Globus pallidus (tissue), 1 donor: ENCODE measurements around the gene NDST1.

Source experiments
- DNase-seq: peaks from one replicate; pipeline ENCODE4 v3.0.0-alpha.2; 2015; ENCODE audit warnings: low spot score

NDST1 gene

DNA sequence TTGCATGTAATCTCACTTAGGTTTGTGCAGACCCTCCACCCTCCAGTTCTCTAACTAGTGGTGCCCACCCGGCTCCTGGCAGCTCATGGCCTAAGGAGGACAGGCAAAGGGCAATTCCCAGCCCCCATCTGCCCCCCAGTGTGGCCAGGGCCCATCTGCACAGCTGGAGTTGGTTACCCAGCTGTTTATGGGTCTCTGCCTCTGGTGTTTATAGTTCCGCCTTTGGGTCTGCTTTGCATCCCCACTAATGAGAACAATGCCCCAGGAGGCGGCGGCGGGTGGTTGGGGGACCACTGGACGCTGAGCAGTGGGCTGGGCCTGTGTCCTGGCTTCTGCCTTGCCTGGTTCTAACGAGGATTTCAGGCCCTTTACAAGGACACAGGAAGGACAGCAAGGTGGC lies 62.4 kb downstream of the NDST1 start:
- DNase-seq: no peak

DNA sequence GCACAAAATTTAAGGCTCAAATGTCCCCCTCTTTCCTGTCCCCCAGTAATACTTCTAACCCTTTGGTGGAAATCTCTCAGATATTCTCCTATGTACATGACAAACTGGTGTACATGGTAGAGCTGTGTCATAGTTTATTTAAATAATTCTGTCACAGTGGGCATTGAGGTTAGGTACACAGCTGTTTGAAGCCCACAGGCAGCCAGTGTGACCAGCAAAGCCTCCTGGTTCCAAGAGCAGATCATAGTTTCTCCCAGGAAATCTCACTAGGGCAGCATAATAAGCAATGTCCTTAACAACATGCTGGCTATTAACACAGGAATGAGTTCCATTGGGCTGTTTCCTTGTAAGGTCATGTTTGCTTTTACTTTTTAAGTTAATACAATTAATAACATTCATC lies 63.9 kb downstream of the NDST1 start:
- DNase-seq: no peak

DNA sequence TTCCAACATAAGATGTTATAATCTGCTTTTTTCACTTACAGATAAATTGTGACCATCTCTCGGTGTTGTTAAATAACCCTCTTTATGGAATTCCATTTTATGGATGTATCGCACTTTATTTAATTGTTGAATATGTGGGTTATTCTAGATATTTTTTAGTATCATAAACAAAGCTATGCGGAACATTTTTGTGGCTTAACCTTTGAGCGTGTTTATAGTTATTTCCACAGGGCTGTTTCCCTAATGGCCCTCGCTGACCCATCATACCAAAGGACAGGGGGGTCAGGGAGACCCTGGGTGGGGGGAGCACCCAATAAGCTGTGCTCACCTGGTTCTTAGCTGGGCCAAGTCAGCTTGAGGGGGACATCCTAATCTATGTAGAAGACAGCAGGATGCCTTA lies 65.3 kb downstream of the NDST1 start:
- DNase-seq: no peak

DNA sequence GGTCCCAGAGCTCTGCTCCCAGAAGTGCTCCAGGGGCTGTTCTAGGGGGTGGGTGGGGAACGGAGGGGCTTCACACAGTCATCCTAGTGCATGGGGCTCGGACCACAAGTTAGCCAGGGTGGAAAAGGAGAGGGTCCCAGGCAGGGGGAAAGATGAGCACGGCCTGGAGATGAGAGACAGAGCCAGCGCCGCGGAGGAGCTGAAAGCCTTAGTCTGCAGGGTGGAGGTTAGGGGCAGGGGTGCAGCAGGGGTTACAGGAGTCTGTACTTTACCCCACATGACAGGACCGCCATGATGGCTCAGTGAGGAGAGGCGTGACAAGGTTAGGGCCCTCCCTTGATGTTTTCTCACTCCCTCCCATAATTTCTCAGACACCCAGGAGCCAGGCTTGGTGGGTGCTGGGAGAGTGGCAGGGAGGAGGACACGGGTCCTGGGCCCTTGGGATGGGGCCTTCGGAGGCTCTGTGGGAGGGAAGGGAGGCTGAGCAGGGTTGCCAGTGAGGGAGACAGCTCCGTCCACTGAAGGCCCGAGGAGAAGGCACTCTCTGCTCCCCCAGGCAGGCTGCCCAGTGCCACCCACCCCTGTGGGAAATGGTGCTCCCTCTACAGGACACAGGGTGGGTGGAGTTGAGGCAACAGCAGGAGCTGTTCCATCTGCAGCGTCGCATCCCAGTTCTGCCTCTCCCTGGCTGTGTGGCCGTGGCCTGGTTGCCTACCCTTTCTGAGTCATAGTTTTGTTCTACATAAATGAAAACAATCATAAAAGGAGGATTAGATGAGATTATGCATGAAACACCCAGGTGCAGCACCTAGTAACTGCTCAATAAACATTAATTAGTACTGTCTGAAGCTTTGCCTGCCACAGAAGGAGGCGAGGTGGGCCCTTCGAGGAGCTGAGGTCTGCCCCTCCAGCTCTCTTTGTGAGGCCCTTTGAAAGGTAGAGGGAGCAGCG lies 66.2 kb downstream of the NDST1 start:
- no peak for DNase-seq

DNA sequence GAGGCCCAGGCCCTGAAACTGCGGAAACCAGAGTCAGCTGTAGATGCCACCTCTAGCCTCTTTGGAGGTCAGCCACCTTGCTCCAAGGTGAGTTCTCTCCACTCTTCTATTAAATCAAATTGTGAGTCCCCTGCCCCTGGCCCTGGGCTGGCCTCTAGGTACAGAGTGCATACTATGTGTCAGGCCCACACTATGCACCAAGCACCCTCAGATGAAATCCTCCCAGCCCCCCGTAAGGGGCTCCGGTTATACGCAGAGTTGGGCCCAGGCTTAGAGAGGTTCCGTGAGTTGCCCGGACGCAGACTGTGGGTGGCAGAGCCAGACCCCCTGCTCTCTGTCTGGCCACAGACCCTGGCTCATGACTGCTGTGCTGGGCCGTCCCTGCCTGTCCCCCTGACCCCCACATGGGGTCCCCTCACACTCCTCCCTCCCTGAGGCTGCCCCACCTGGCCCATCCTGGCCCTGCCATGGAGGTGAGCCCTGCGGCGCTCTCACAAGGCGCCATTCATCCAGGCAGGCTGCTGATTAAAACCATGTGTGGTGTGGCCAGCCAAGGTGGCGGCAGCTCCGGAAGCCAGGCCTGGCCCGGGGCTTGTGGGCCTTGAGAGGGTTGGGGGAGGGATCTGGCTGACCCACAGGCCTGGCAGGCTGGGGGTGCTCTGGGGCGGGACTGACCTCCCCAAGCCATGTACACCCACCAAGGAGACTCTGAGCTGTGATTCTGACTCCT lies 67.1 kb downstream of the NDST1 start:
- no peak for DNase-seq

DNA sequence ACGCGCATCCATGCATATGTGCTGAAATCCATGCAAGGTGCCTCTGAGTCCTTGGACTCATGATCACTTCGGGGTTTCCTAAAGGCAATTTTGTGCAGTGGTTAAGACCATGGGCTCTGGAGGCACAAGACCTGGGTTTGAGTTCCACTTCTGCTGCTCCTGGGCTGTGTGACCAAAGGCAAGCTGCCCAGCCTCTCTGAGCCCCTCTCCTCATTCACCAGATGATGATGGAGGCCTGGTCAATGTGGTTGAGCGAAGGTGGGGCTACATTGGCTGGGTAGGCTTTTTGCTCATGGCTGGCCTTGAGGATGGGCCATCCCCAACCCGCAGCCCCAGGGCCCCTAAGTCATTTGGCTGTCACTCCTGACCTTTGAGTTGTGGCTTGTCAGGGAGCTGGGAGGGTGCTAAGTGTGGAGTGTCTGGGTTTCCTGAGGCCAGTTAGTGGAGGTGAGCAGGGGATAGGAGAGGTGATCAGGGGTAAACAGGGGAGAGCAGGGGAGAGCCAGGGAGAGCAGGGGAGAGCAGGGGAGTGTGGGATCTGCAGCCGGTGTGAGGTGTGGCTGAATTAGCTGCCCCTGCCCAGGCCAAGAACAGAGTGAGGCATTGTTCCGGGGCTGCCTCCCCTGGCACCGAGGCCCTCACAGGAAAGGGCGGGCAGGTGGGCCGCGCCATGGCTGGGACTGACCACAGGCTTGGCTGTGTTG lies 68.0 kb downstream of the NDST1 start:
- DNase-seq: no peak

DNA sequence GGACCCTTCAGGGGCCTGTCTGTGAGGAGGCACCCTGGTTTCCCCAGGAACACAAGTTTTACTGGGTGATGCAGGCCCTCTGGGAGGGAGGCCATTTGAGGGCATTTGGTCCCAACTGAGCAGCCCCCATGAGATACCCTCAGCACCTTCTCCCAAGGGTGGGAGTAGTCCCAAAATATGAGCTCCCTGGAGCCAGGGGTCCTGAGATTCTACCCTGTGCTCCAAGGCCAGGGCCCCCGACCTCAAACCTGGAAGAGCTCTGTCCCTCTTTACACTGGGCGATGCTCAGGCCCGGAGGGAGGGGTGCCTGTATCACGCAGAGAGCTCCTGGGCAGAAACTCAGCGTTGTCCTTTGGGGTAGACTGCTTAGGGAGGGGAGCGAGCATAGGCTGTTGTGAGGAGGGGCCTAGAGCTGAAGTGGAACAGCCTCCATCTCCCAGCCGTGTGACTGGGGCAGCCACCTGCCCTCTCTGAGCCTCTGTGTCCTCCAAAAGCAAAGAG lies 68.6 kb downstream of the NDST1 start:
- DNase-seq: no peak

DNA sequence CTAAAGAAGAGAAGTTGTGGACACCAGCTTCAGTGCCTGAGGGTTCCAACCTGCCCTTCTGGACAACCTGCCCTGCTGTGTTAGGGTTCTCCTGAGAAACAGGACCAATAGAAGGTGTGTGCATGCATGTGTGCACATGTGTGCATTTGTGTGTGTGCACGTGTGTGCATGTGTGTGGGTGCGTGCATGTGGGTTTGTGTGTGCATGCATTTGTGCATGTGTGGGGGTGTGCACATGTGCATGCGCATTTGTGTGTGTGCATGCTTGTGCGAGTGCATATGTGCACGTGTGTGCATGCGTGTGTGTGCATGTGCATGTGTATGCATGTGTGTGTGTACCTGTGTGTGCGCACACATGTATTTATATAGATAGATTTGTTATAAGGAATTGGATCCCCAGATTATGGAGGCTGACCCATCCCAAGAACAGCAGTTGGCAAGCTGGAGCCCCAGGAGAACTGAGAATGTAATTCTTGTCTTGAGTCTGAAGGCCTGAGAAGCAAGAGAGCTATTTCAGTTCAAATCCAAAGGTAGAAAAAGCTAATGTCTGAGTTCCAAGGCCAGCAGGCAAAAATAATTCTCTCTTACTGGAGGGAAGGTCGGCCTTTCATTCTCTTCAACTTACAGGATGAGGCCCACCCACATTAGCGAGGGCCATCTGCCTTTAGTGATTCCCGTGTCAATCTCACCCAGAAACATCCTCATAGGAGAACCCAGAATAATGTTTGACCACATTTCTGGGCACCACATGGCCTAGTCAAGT lies 69.6 kb downstream of the NDST1 start:
- no peak for DNase-seq

DNA sequence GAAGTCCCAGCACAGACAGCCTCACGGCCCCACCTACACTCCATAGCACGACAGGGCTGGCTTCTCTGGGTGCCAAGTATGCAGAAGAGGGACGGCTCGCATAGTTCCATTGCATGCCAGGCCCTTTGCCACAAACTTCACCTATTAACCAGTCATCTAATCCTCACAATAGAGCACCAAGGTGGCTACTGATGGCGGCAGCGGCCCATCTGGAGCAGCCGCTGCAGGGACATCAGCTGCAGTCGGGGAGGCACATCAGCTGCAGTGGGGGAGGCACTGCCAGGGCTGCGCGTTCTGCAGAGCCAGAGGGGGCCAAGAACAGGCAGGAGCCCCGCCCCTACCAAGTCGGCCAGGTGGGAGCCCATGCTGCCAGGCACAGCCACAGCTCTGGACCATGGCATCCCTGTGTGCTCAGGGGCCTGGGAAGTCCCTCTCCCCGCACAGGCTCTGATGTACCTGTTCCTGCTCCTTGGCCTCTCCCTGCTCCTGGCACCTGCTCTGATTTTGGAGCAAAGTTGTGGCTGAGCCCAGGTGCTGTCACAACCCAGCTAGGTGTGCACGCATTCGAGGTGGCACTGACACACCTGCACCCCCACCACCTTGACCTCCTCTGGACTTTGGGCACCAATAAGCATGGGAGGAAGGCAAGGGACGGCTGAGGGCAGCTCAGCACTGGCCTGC lies 71.0 kb downstream of the NDST1 start:
- no peak for DNase-seq

DNA sequence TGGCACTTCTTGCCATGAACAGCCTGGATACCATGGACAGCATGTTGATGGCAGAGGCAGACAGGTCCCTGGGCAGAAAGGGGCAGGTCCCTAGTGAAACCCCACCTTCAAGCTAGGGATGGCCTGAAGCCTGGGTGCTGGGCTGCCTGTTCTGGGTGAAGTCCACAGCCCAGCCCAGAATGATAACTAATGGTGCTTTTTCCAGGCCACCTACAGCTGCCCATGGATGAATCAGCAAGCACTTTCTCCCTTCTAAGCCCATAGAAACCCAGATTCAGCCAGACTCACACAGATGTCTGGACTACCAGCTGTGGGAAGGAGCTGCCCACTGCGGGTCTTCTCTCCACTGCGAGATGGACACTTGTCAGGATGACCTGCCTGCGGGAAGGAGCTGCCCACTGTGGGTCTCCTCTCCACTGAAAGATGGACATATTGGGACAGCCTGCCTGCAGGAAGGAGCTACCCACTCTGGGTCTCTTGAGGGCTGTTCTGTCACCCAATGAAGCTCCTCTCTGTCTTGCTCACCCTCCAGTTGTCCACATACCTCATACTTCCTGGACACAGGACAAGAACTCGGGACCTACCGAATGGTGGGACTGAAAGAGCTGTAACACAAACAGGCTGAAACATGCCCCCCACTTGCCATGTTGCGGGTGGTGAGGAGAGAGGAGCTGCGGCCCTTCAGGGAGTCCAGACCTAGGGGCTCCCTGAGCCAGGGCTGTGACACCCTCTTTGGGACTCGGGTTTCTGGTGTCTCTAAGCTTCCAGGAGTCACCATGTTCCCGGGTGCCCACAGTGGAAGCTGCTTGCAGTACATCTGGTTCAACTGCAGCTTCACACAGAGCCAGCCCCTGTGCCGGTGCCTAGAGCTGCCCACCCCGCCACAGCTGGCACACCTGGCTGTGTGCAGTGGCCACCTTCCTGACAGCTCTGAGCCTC lies 71.8 kb downstream of the NDST1 start:
- DNase-seq: no peak

DNA sequence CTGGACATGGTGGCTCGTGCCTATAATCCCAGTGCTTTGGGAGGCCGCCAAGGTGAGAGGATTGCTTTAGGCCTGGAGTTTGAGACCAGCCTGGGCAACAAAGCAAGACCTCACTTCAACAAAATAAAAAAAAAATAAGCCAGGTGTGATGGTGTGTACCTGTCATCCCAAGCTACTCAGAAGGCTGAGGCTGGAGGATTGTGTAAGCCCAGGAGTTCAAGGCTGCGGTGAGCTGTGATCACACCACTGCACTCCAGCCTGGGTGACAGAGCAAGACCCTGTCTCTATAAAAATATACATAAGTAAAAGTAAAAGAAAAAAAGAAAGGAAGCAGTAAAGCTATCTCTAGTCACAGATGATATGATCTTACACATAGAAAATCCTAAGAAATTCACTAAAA lies 73.0 kb downstream of the NDST1 start:
- no peak for DNase-seq

DNA sequence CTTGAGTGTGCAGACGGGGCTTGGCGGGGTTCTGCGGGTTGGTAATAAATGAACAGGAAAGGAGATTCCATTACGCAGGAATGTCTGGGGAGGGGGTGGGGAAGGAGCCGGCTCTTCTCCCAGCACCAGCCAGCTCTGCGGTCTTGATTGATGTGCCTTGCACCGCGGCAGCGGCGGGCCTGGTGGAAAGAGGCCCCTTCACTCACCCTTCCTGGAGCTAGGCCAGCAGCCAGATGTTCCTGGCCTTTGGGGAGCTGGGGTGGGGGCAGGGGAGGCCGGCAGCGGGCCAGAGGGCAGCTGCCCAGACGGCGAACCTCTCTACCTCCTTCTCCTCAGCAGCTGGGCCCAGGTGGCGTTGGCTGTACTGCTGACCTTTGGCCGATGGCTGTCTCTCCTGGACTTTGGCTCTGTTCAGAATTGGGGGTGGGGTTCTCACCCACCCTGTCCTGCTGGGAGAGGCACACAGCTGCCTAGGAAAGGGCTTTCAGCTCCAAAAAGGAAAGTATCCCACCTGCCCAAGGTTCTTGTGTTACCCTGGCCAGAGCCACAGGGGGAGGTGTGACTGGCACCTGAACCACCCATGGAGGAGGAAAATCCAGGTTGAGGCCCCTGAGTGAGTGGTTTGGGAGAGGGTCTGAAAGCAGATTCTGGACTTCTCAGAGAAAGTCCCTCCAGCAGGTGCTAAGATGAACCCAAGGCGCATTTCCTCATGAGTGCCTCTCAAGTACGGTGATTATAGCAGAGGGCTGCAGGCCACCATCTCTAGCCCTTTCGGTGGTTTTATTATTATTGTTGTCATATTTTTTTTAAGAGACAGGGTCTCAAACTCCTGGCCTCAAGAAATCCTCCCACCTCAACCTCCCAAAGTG lies 74.5 kb downstream of the NDST1 start:
- no peak for DNase-seq

DNA sequence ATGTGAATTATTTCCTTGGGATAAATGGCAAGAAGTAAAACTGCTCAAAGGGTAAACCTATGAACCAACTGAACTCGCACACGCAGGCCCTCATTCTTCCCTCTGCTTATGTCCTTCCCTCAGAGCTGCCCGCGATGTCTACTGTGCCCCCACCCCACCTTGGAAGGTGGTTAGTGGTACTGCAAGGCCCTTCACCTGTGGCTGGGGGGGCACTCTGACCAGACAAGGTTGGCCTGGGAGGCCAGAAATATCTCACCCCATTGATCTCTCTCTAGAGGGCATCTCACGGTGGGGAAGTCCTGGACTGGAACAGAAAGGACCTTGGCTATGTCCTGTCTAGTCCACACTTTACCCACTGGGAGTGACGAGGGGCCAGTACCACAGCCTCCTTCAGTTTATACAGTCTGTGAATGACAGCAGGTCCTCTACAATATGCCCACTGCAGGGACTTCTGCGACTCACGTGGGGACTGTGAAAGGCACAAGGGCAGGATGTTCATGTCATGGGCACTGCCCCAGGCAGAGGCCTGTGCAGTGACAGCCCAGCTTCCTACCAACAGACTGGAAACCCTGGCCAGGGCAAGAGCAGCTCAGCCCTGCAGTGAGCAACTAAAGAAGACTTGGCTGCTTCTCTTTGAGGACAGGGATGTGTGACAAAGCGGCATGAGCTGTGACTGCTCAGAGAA lies 75.8 kb downstream of the NDST1 start:
- no peak for DNase-seq

DNA sequence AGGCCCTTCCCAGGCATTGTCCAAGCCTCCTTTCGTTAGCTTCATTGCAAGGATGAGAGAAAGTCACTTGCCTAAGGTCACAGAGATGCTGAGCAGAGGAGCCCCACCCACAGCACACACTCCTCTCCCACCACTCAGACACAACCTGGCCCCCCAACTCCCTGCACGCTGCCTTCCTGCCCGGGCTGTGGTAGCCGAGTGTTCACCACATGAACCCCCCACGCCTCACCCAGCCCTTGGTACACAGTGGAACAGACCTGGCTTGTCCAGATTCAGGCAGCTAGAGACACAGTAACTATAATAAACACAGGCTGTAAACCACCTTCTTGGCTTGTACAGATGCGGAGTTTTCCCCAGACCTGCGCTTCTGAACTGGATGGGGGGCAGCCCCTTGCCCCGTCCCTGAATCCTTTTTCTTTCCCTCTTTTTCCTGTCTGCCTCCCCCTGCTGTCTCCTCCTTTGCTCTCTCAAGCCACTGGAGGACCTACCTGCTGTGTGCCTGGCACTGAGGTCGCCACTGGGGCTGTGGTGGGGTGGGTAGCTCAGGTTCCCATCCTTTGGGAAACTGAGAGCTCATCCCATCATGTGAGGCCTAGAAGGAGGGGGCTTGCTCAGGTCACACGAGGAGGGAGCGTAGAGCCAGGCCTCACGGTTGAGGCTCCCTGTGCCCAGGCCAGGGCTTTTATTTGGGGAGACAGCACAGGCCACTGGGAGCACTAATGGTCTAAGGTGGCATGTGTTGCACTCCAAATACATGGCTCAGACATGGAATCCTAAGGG lies 76.8 kb downstream of the NDST1 start:
- no peak for DNase-seq

DNA sequence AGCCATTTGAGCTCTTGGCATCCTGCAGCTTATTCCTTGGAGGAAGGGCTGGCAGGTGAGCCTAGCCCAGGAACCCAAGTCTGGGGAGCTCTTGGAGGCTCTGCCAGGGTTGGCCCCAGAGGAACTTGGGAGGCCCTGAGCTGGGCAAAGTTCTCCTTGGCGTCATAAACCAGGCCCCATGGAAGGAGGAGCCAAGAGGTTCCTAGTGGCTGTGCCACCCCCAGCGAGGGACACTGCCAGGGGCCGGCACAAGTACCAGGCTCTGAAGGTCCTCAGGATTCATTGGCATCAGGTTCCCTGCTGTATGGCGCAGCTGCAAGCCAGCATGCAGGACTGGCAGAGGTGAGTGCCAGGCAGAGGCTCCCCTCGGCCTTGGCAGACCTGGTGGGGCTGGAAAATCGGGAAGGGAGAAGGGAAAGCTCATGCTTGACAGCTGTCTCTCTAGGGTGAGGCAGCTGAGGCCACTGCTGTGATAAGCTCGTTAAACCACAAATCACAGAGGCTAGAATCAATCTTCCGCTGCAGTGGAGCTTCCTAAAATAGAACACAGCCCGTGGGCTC lies 77.9 kb downstream of the NDST1 start:
- no peak for DNase-seq

DNA sequence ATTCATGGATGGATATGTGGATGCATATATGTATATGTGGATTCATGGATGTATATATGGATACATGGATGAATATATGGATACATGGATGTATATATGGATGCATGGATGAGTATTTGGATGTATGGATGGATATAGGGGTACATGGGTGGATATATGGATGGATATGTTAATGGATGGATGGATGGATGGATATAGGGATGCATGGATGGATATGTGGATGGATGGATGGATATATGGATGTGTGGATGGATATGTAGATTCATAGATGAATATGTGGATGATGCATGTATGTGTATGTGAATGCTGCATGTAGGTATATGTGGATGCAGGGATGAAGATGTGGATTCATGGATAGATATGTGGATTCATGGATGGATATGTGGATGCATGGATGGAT lies 79.1 kb downstream of the NDST1 start:
- DNase-seq: no peak

DNA sequence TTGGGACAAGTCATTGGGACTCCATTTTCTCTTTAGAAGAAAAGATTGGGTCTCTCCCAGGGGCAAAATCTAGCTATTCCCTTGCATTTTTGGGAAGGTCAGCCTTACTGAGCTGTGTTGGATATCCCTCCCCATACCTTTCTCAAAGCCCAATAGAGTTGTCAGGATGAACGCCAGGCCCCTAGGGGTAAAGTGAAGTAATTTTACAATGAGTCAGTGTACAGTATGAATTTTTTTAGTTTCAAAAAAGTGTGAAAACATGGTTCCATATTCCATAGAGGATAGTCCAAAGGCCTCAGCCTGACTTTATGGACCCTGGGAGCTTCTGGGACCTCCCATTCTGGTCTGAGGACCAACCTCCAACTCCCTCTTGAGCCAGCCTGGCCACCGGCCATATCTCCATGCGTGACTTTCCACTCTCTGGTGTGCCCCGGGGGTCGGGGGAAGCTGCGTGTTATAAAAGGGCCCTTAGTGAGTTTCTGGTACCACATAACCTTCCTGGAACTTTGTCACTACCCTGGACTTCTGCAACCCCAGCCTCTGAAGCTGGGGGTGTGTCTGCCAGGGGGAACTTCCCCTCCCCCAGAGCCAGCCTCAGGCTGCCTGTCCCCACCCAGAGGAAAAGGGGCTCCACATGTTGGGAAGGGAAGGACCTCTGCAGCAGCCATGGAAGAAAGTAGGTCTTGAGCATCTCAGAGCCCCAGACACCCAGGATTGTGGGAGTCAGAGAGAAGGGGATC lies 80.1 kb downstream of the NDST1 start:
- no peak for DNase-seq
